GM18499 (cell line): ENCODE results near the gene SMIM11.

Experiments
- ATAC-seq: cut with Tn5 transposase; IDR thresholded peaks from one replicate; pipeline ENCODE4 v1.9.1; 2021; ENCODE audit warnings: moderate number of reproducible peaks; ENCODE audit not compliant: insufficient read depth, unreplicated experiment

The SMIM11 gene

DNA sequence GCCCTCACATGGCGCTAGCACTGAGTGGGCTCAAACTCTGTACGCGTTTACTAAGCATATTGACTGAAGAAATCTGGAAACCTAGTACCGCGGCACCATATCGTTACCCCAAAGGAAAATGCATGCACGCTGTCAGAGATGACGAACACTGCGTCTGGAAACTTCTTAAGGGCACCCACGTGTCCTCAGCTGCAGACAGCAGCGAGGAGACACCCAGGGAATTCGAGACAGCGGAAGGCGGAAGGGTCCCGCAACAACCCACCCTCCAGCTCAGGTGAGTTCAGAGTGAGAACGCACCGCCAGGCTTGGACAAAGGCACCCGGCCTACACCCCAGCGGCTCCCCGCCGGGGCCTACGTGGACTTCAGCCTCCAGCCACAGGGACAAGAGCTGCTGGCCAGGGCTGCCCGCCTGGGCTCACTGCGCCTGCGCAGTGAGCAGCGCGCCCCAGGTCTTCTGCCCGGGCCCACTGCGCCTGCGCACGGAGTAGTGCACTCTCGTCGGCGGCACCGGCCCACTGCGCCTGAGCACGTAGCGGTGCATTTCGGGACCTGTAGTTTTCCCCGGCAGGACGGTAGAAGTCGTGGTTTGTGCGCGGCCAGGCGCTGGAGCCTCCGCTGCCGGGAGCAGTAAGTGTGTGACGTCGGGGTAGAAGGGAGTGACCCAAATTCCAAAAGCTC, at the start of gene SMIM11:
Gene SMIM11 (plus strand): TSS at position 568 of the 679 bp plus-strand sequence. CDS start 3,998 bp downstream, outside the sequence.
- ATAC-seq: peak; percentile 53

DNA sequence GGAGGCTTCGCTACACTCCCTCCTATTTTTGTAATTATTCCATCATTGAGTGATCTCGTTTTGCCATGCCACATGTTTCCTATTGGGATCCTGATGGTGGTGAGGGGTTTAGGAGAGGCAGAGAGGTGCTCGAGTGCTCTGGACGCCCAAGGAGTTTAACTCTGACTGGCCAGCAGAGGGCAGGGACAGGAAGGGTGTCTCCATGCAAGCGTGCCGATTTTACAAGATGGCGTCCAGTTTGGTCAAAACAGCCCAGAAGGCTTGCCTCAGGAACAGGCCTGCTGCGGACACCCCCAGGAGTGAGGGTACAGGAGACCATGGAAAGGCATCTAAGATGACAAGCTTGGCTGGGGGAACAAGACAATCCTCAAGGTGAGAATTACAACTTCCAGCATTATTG, 45.3 kb upstream of the SMIM11 start:
- ATAC-seq: no peak

DNA sequence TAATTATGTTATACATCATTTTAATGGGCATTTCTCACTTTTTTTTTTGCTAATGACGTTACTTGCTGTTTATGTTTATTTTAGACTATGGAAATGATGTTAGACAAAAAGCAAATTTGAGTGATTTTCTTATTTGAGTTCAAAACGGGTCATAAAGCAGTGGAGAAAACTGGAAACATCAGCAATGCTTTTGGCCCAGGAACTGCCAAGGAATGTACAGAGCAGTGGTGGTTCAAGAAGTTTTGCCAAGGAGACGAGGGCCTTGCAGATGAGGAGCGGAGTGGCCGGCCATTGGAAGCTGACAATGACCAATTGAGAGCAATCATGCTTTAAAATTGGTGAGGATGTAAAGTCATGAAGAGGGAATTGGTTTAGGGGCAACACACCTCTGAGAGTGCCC, 43.6 kb upstream of the SMIM11 start:
- ATAC-seq: no peak

DNA sequence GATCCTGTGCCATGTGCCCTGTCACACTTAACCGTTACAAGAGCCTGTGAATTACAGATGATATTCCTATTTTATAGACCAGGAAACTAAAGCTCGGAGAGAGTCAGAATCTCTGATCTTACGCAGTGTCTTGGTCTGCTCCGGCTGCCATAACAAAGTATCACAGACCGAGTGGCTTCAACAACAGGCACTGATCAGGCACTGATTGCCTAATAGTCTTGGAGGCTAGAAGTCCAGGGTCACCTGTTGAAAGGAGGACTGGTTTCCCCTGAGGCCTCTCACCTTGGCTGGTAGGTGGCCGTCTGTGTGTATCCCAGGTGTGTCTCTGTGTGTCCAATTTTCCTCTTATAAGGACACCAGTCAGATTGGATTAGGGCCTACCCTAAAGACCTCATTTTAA, 43.0 kb upstream of the SMIM11 start:
- no peak for ATAC-seq

DNA sequence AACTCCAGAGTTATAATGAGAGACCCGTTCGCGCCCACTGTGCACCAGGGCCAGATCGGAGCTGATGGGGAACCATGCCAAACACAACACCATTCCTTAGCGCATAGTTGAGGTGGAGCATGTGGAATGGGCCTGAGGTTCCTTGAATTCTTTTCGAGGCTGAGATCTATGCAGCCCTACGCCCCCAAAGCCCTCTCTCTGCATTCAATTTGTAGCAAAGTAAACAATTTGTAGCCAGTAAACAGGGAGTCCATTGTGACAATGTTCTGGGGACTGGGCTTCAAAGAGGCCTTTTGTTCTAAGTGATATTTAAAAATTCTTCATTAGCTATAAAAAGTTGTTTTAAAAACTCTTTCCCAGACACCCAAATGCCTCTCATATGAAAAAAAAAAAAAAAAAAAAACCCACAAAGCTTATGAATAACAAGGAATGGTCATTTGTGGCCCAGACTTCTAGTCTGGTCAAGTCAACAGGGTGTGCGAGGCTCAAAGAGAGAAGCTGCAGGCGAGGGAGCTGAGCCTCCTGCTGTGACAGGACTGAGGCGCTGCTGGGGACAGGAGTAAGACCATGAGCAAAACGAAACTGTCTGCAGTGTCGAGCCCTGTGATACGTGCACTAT, 42.1 kb upstream of the SMIM11 start:
- ATAC-seq: no peak

DNA sequence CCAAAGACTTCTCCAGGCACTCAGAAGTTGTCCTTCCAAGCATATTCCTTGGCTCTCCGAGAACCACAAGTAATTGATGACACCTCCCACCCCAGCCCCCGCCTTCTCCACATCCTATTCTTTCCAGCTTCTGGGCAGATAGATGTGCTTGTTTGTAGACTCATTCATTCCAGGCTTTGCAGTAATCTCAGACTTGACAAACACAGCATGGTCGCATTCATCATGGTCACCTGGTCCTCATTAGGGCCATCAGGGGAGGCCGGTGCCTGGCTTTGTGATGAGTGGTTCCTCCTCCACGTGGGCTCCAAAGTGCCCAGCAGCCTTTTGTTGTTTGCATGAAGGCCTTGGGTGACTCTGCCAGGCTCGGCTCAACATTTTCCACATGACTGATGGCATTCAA, 40.0 kb upstream of the SMIM11 start:
- ATAC-seq: no peak

DNA sequence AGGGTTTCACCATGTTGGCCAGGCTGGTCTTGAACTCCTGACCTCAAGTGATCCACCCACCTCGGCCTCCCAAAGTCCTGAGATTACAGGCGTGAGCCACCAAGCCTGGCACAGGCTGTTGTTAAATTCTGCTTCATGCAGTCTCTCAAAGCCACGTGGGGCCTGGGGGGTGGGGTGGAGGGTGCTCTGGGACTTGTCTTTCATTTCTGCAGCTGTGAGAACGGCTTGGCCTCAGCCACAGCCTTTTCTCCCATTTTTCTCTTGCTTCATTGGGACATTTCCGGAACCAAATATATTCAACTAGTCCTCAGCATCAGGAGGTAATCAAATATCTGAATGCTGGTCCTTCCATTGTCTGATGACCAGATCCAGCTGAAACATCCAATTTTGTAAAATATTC, 39.1 kb upstream of the SMIM11 start:
- ATAC-seq: no peak

- ATAC-seq: no peak
These were observed 38.4 kb upstream of the SMIM11 start for GRCh38 chr21:34336756-34337391.

GRCh38 chr21:34337741-34338140, 37.6 kb upstream of the SMIM11 start:
- no peak for ATAC-seq

- ATAC-seq: no peak
These were observed 37.1 kb upstream of the SMIM11 start for GRCh38 chr21:34338226-34338625.

GRCh38 chr21:34340061-34340460, 35.2 kb upstream of the SMIM11 start:
- ATAC-seq: no peak

DNA sequence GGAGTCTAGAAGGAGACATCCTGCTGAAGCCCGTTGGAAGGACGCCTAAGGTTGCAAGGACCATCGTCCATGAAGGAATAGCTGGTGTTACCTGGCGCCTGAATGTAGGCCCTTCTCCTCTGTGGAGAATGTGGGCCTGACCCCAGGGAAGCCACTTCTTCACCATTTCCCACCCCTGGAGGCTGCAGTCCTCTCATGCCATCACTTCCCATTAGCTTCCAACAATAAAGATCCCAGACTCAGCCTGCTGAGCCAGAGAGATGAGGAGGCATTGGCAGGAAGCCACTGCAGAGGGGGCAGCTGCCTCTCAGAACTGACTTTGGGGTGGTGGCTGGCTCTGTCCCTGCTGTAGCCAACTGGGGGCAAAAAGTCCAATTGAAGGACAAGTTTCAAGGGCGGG, 32.8 kb upstream of the SMIM11 start:
- ATAC-seq: no peak

- no peak for ATAC-seq
These were observed 32.0 kb upstream of the SMIM11 start for GRCh38 chr21:34343347-34343746.

DNA sequence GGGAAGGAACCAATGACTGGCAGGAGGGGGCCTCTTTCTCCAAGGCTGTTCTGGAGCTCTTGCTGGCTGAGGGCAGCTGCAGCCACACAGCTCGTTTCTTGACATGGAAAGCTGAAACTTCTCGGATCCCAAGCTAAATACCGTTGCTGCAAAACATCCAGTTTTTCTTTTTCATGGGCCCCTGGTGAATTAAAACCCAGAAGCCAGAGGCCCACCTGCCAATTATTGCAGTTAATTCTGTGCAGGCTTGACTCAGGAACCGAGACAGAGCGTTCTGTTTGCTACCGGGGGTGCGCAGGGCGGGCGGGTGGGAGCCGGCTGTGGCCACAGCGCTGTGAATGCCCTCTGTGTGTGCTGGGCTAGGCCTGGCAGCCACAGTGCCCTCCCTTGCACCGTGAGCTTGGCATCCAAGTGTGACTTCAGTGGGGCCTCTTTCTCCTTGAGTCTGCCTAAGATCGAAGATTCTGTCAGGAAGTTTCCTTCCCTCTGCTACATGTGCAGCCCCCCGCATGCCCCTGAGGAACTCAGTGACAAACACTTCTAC, 31.4 kb upstream of the SMIM11 start:
- ATAC-seq: no peak

DNA sequence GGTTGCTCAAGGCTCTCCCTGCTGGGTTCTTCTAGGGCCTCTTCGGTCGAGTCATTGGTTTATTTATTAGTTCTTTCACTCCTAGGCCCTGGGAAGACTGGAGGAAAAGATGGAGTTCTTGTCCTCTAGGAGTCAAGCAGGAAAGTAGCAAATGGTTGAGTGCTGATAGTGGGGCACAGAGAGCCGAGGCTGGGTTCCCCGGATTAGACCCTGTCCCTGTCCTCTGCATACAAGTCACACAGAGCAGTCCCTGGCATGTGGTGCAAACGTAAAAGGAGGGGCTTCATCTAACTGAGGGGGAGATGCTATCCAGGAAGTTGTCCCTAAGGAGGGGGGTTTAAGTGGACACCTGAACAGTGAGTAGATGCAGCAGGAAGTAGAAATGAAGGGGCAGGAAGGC, 30.7 kb upstream of the SMIM11 start:
- no peak for ATAC-seq

GRCh38 chr21:34345091-34345871, 30.0 kb upstream of the SMIM11 start:
- ATAC-seq: no peak

DNA sequence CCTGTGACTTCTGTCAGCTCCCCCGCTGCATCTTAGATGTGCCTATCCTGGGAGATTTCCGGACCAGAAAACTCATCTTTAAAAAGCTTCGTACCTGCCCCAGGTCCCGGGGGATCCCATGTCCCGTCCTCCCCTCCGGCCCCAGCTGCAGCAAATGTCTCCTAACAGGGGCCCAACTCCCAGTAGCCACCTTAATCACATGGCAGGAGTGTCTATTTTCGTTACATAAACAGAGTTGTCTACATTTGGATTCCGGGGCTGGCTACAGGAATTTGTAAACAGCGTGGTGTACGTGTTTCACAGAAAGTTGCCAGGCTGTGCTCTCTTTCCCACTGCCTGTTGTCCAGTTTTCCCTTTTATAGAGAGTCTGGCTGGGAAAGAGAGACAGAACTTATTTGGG, 29.4 kb upstream of the SMIM11 start:
- ATAC-seq: no peak

DNA sequence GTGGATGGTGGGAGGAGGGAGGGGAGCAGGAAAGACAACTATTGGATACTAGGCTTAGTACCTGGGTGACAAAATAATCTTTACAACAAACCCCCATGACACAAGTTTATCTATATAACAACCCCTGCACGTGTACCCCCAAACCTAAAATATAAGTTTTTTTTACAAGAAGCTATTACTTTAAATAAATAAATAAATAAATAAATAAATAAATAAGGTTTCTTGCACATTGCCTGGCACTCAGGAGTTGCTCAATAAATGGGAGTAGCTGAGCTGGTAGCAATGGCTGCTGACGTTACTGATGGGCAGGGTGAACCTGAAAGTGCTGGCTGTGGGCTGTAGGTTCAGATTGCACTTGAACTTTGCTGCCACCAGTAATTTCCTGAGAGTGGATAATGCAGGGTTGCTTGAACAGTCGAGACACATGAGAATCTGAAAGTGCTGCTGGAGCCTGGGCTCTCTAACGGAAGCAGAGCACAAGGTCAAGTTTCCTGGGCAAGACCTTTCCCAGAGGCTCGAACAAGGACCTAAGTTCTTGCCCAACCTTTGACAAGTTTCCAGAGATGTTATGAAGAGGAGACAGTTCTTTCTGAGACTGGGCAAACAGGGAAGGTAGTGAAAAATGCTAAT, 26.3 kb upstream of the SMIM11 start:
- no peak for ATAC-seq

DNA sequence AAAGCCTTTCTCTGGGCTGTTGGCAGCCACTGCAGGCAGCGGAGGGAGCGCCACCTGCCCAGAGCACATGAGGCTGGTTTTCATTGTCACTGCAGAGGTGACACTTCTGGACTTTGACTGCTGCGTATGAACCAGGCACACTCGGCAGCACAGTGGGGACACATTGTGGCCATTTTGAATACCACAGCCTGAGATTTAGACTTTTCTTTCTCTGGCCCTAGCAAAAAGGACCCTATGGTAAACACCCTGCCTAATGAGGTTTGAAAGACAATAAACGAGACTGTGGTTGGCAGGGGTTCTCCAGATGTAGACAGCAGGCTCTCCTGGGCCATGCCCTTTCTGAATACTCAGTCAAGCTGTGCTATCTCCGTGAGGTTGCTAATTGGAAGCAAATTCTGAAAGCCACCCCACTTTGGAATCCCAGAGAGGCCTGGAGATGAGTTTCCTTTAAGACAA, 23.5 kb upstream of the SMIM11 start:
- no peak for ATAC-seq

- ATAC-seq: no peak
These were observed 22.8 kb upstream of the SMIM11 start for GRCh38 chr21:34352556-34352955.
